Measurements from ENCODE around the gene FLYWCH2. TPM values are rescaled to one million over a fixed set of nuclear protein-coding genes. Genes with fewer than 3 reads are reported as not detected.
"Not testable (repeated sequence)": the region's sequence is repeated elsewhere in the genome, so short reads cannot be mapped to it uniquely, and the experiment has no call there.

FLYWCH2 gene
- polyA plus RNA-seq, 6 donors from 2014 or later = 15.6 to 22.6 (median 18.9) TPM

DNA sequence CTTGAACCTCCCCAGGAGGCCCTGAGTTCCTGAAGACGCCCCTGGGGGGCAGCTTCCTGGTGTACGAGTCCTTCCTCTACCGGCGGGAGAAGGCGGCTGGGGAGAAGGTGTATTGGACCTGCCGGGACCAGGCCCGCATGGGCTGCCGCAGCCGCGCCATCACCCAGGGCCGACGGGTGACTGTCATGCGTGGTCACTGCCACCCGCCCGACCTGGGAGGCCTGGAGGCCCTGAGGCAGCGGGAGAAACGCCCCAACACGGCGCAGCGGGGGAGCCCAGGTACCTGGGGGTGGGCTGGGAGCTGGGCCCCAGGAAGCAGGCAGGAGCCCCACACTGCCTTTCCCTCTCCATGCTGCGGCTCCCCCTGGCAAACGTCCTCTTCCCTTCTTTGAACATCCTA lies 50.7 kb downstream of the FLYWCH2 start:
- no peak for DNase-seq
- peaks cover 0 to 7% of the 10 kb centered on the region in 2 donors for H3K36me3 Mint-ChIP-seq
- no peaks in the 10 kb centered on the region for H3K9me3 Mint-ChIP-seq
- ATAC-seq (ENCODE audit: low read depth in 2 of 2) = no peak
- no peaks in the 10 kb centered on the region for H3K27me3 Mint-ChIP-seq
- H3K4me1 Mint-ChIP-seq = peaks cover 0 to 3% (median 0%) of the 10 kb centered on the region in 3 donors
- H3K27ac Mint-ChIP-seq = no peak overlapping the region
- H3K4me3 Mint-ChIP-seq = no peak overlapping the region

- peaks cover 0 to 7% of the 10 kb centered on the region in 2 donors for H3K36me3 Mint-ChIP-seq
These were observed 51.4 kb downstream of the FLYWCH2 start for GRCh38 chr16:2934450-2934849.

DNA sequence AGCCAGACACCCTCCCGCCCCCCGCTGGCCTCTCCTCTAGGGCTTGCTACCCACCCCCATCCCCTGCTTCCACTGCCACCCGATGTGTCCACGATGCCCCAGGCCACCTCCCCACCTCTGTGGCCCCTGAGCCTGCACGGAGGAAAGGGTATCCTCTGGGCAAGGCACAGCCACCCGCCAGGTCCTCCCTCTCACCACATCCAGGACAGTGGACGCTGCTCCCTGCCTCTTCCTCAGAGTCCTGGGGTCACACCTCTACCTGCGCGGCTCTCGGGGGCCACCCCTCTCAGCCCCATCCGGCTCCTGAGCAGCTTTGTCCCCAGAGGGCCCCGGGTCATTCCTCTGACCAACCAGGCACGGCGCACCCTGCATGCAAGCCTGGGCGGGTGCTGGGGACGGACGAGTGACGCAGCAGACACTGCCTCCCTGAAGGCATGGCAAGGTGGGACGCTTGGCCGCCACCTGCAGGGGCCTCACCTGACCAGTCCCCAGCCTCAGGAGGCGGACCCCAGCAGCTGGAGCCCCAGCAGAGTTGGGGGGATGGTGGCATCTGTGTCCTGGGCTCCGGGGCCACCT lies 53.5 kb downstream of the FLYWCH2 start:
- H3K27ac Mint-ChIP-seq = no peak overlapping the region

More at GRCh38 chr16:2934450-2934849, 51.4 kb downstream of the FLYWCH2 start:
- no peak for ATAC-seq (ENCODE audit: low read depth in 2 of 2)
- Mint-ChIP-seq H3K9me3 (no peaks in the 10 kb centered on the region), H3K4me3 (no peak overlapping the region), H3K27me3 (no peaks in the 10 kb centered on the region), H3K27ac (peak overlapping the region in 1 of 6 donors; percentile 33), H3K4me1 (peaks cover 0 to 3% (median 0%) of the 10 kb centered on the region in 3 donors)
- no peak for DNase-seq

DNA sequence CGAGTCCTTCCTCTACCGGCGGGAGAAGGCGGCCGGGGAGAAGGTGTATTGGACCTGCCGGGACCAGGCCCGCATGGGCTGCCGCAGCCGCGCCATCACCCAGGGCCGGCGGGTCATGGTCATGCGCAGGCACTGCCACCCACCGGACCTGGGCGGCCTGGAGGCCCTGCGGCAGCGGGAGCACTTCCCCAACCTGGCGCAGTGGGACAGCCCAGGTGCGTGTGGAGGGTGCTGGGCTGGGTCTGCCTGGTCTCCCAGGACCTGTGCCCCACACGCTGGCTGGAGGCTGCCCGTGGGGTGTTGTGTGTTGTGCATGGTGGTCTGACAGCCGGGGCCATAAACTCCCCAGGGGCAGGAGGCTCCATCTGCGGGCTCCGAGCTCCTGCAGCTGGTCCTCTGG lies 54.2 kb downstream of the FLYWCH2 start:
- peaks cover 0 to 5% (median 4%) of the 10 kb centered on the region in 3 donors for H3K4me1 Mint-ChIP-seq
- DNase-seq (no peak), ATAC-seq (ENCODE audit: low read depth in 2 of 2) (no peak)
- peaks cover 0 to 7% of the 10 kb centered on the region in 2 donors for H3K36me3 Mint-ChIP-seq
- H3K27me3 Mint-ChIP-seq = no peaks in the 10 kb centered on the region
- H3K9me3 Mint-ChIP-seq = no peaks in the 10 kb centered on the region
- H3K27ac Mint-ChIP-seq = no peak overlapping the region
- no peak overlapping the region for H3K4me3 Mint-ChIP-seq

More for the DNA sequence above, 53.5 kb downstream of the FLYWCH2 start:
- H3K9me3 Mint-ChIP-seq = no peaks in the 10 kb centered on the region
- H3K27me3 Mint-ChIP-seq = no peaks in the 10 kb centered on the region
- H3K4me3 Mint-ChIP-seq = no peak overlapping the region
- no peak for ATAC-seq (ENCODE audit: low read depth in 2 of 2)
- DNase-seq = no peak
- H3K36me3 Mint-ChIP-seq = peaks cover 0 to 7% of the 10 kb centered on the region in 2 donors
- peaks cover 0 to 3% (median 3%) of the 10 kb centered on the region in 3 donors for H3K4me1 Mint-ChIP-seq

- peaks cover 0 to 7% (median 6%) of the 10 kb centered on the region in 3 donors for H3K4me1 Mint-ChIP-seq
- no peak overlapping the region for H3K27ac Mint-ChIP-seq
- no peak for DNase-seq
- no peak overlapping the region for H3K4me3 Mint-ChIP-seq
- no peak for ATAC-seq (ENCODE audit: low read depth in 2 of 2)
- no peaks in the 10 kb centered on the region for H3K9me3 Mint-ChIP-seq
- H3K36me3 Mint-ChIP-seq = peaks cover 0 to 10% of the 10 kb centered on the region in 2 donors
- H3K27me3 Mint-ChIP-seq = no peaks in the 10 kb centered on the region
These were observed 55.2 kb downstream of the FLYWCH2 start for GRCh38 chr16:2938206-2938605.

- DNase-seq = no peak
- peaks cover 0 to 7% of the 10 kb centered on the region in 2 donors for H3K36me3 Mint-ChIP-seq
- no peak overlapping the region for H3K4me3 Mint-ChIP-seq
- no peaks in the 10 kb centered on the region for H3K9me3 Mint-ChIP-seq
- H3K27me3 Mint-ChIP-seq = no peaks in the 10 kb centered on the region
- ATAC-seq (ENCODE audit: low read depth in 2 of 2) = no peak
- peaks cover 0 to 7% (median 2%) of the 10 kb centered on the region in 3 donors for H3K4me1 Mint-ChIP-seq
- H3K27ac Mint-ChIP-seq = peak overlapping the region in 3 of 6 donors; percentile 33 to 39 (median 37)
These were observed 57.0 kb downstream of the FLYWCH2 start for GRCh38 chr16:2939968-2940367.

DNA sequence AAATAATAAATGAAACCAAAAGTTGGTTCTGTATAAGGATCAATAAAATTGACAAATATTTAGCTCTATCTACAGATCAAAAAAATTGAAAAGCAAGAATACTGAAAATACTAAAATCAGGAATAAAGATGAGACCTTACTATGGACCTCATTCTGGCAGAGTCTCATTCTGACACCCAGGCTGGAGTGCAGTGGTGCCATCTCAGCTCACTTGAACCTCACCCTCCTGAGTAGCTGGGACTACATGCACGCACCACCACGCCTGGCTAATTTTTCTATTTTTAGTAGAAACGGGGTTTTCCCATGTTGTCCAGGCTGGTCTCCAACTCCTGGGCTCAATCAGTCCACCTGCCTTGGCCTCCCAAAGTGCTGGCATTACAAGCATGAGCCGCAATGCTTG lies 59.0 kb downstream of the FLYWCH2 start:
- Mint-ChIP-seq H3K27ac (peak overlapping the region in 1 of 6 donors; percentile 59), H3K9me3 (no peaks in the 10 kb centered on the region), H3K4me3 (no peak overlapping the region), H3K27me3 (no peaks in the 10 kb centered on the region), H3K36me3 (peaks cover 0 to 7% of the 10 kb centered on the region in 2 donors), H3K4me1 (peaks cover 0 to 7% (median 2%) of the 10 kb centered on the region in 3 donors)
- DNase-seq = no peak
- no peak for ATAC-seq (ENCODE audit: low read depth in 2 of 2)

GRCh38 chr16:2943716-2944115 lies 60.7 kb downstream of the FLYWCH2 start:
- not testable (repeated sequence) for H3K36me3 Mint-ChIP-seq; H3K27me3 Mint-ChIP-seq; H3K27ac Mint-ChIP-seq; DNase-seq; ATAC-seq (ENCODE audit: low read depth in 2 of 2); H3K4me3 Mint-ChIP-seq; H3K9me3 Mint-ChIP-seq; H3K4me1 Mint-ChIP-seq

GRCh38 chr16:2946649-2947048 lies 63.6 kb downstream of the FLYWCH2 start:
- Mint-ChIP-seq H3K36me3 (peaks cover 7 to 9% of the 10 kb centered on the region in 2 donors), H3K27me3 (no peaks in the 10 kb centered on the region), H3K4me1 (peaks cover 0 to 4% (median 2%) of the 10 kb centered on the region in 3 donors), H3K27ac (peak overlapping the region in 1 of 6 donors; percentile 16), H3K9me3 (no peaks in the 10 kb centered on the region), H3K4me3 (no peak overlapping the region)
- ATAC-seq (ENCODE audit: low read depth in 2 of 2) = no peak
- DNase-seq = no peak

Other genes starting within 250 kb of the FLYWCH2 start
- gene KCTD5, start 200.7 kb upstream of the FLYWCH2 start, polyA plus RNA-seq (ENCODE audit: low read depth in 6 of 6) = 10 to 100 TPM; 18.3 to 27.5 (median 22.3) TPM
- gene PRSS27, start 163.0 kb upstream of the FLYWCH2 start, polyA plus RNA-seq (ENCODE audit: low read depth in 6 of 6) = under 1 TPM in 1 of 6 donors, not detected in 5; 0.36 TPM
- gene SRRM2, start 130.6 kb upstream of the FLYWCH2 start, polyA plus RNA-seq (ENCODE audit: low read depth in 6 of 6) = 100 to 1,000 TPM in 1 of 6 donors, 10 to 100 TPM in 5; 25.0 to 147 (median 45.1) TPM
- gene ELOB, start 105.9 kb upstream of the FLYWCH2 start, polyA plus RNA-seq (ENCODE audit: low read depth in 6 of 6) = 100 to 1,000 TPM; 159 to 241 (median 203) TPM
- gene PRSS33, start 95.7 kb upstream of the FLYWCH2 start, polyA plus RNA-seq (ENCODE audit: low read depth in 6 of 6) = not detected
- gene PRSS41, start 84.7 kb upstream of the FLYWCH2 start, polyA plus RNA-seq (ENCODE audit: low read depth in 6 of 6) = not detected
- gene PRSS21, start 66.0 kb upstream of the FLYWCH2 start, polyA plus RNA-seq (ENCODE audit: low read depth in 6 of 6) = 1 to 10 TPM in 4 of 6 donors, under 1 TPM in 1, not detected in 1; 0.51 to 4.4 (median 1.9) TPM
- gene ZG16B, start 52.9 kb upstream of the FLYWCH2 start, polyA plus RNA-seq (ENCODE audit: low read depth in 6 of 6) = not detected
- not detected for gene PRSS22, start 25.0 kb upstream of the FLYWCH2 start, polyA plus RNA-seq (ENCODE audit: low read depth in 6 of 6)
- 10 to 100 TPM in 3 of 6 donors, 1 to 10 TPM in 3; 6.3 to 13.4 (median 9.5) TPM for gene FLYWCH1, start 28.7 kb downstream of the FLYWCH2 start, polyA plus RNA-seq (ENCODE audit: low read depth in 6 of 6)
- 1 to 10 TPM in 3 of 6 donors, under 1 TPM in 2, not detected in 1; 0.25 to 4.4 (median 1.2) TPM for gene KREMEN2, start 81.1 kb downstream of the FLYWCH2 start, polyA plus RNA-seq (ENCODE audit: low read depth in 6 of 6)
- 1 to 10 TPM in 3 of 6 donors, under 1 TPM in 2, not detected in 1; 0.43 to 1.3 (median 1.1) TPM for gene PAQR4, start 86.1 kb downstream of the FLYWCH2 start, polyA plus RNA-seq (ENCODE audit: low read depth in 6 of 6)
- gene PKMYT1, start 97.2 kb downstream of the FLYWCH2 start, polyA plus RNA-seq (ENCODE audit: low read depth in 6 of 6) = under 1 TPM in 4 of 6 donors, not detected in 2; 0.45 to 0.88 (median 0.62) TPM
- gene CLDN9, start 129.7 kb downstream of the FLYWCH2 start, polyA plus RNA-seq (ENCODE audit: low read depth in 6 of 6) = not detected
- not detected for gene CLDN6, start 135.0 kb downstream of the FLYWCH2 start, polyA plus RNA-seq (ENCODE audit: low read depth in 6 of 6)
- gene TNFRSF12A, start 137.2 kb downstream of the FLYWCH2 start, polyA plus RNA-seq (ENCODE audit: low read depth in 6 of 6) = not detected
- 10 to 100 TPM in 5 of 6 donors, 1 to 10 TPM in 1; 7.6 to 21.4 (median 15.4) TPM for gene HCFC1R1, start 140.7 kb downstream of the FLYWCH2 start, polyA plus RNA-seq (ENCODE audit: low read depth in 6 of 6)
- 10 to 100 TPM; 35.7 to 75.7 (median 48.3) TPM for gene THOC6, start 140.8 kb downstream of the FLYWCH2 start, polyA plus RNA-seq (ENCODE audit: low read depth in 6 of 6)
- gene BICDL2, start 153.7 kb downstream of the FLYWCH2 start, polyA plus RNA-seq (ENCODE audit: low read depth in 6 of 6) = not detected
- under 1 TPM in 2 of 6 donors, not detected in 4; 0.29 to 0.55 TPM for gene MMP25, start 163.3 kb downstream of the FLYWCH2 start, polyA plus RNA-seq (ENCODE audit: low read depth in 6 of 6)
- 10 to 100 TPM in 2 of 6 donors, 1 to 10 TPM in 4; 3.0 to 15.0 (median 6.2) TPM for gene IL32, start 182.4 kb downstream of the FLYWCH2 start, polyA plus RNA-seq (ENCODE audit: low read depth in 6 of 6)
- gene ZSCAN10, start 216.1 kb downstream of the FLYWCH2 start, polyA plus RNA-seq (ENCODE audit: low read depth in 6 of 6) = not detected
- gene ZNF205, start 229.4 kb downstream of the FLYWCH2 start, polyA plus RNA-seq (ENCODE audit: low read depth in 6 of 6) = under 1 TPM in 1 of 6 donors, not detected in 5; 0.47 TPM

All from naive B cell (primary cell).